ENCODE measurements around the gene UGT1A9.

- TF ChIP-seq CTCF (conservative IDR thresholded peaks at IDR 0.05 in 1 of 2, IDR thresholded peaks at IDR 0.05 in 1 of 2; ENCODE audit: low read depth in 1 of 2, low read length in 2 of 2) (no peak), EZH2 (IDR thresholded peaks at IDR 0.05; ENCODE audit: low read length, missing control alignments) (no peak)
Observed at GRCh38 chr2:233706720-233707119, 35.0 kb downstream of the UGT1A9 start.

Data from fibroblast of lung (primary cell).